Neural progenitor cell (in vitro differentiated cells): ENCODE data around the gene FBXL14. TPM values are rescaled to one million over a fixed set of nuclear protein-coding genes. Genes with fewer than 3 reads are reported as not detected.

ENCODE experiments used
- DNase-seq: peaks from one replicate; pipeline ENCODE4 v3.0.0-alpha.2; 2016; ENCODE audit warnings: low spot score
- H2AFZ ChIP-seq: fragments of 200-600 bp; sonication (generic); replicated peaks from 2 replicates; pipeline ENCODE4 v1.6.1; 2016; ENCODE audit warnings: antibody characterized with exemption
- H3F3A ChIP-seq: fragments of 200-600 bp; sonication (generic); 2 replicates; pipeline ENCODE4 v1.6.1; 2016; ENCODE audit warnings: antibody characterized with exemption, low read depth
- H3K27ac ChIP-seq: fragments of 200-600 bp; sonication (generic); 2 replicates; pipeline ENCODE4 v1.5.1; 2016; ENCODE audit warnings: mild to moderate bottlenecking
- H3K27me3 ChIP-seq: fragments of 200-600 bp; sonication (generic); 2 replicates; pipeline ENCODE4 v1.6.1; 2016; ENCODE audit warnings: mild to moderate bottlenecking, moderate library complexity
- H3K36me3 ChIP-seq: fragments of 200-600 bp; sonication (generic); 2 replicates; pipeline ENCODE4 v1.5.1; 2016
- H3K4me1 ChIP-seq: fragments of 200-600 bp; sonication (generic); 2 replicates; pipeline ENCODE4 v1.6.1; 2016; ENCODE audit warnings: mixed run types
- H3K4me2 ChIP-seq: fragments of 200-600 bp; sonication (generic); 2 replicates; pipeline ENCODE4 v1.6.1; 2016
- H3K4me3 ChIP-seq: fragments of 200-600 bp; sonication (generic); 2 replicates; pipeline ENCODE4 v1.5.1; 2016
- H3K79me2 ChIP-seq: fragments of 200-600 bp; sonication (generic); 2 replicates; pipeline ENCODE4 v1.6.1; 2016; ENCODE audit warnings: low read depth
- H3K9ac ChIP-seq: fragments of 200-600 bp; sonication (generic); 2 replicates; pipeline ENCODE4 v1.6.1; 2016
- H3K9me3 ChIP-seq: fragments of 200-600 bp; sonication (generic); 2 replicates; pipeline ENCODE4 v1.5.1; 2016; ENCODE audit warnings: low read depth
- H4K20me1 ChIP-seq: fragments of 200-600 bp; sonication (generic); 2 replicates; pipeline ENCODE4 v1.6.1; 2016; ENCODE audit warnings: low read depth
- H3K27ac Mint-ChIP-seq: 3 replicates; pipeline ENCODE4 v1.8.0; 2021; ENCODE audit warnings: mixed read lengths
- H3K27me3 Mint-ChIP-seq: 2 replicates; pipeline ENCODE4 v1.8.0; 2022; ENCODE audit warnings: low read depth, mild to moderate bottlenecking, inconsistent platforms, moderate library complexity, mixed read lengths; ENCODE audit not compliant: insufficient read depth
- H3K36me3 Mint-ChIP-seq: 3 replicates; pipeline ENCODE4 v1.8.0; 2021; ENCODE audit warnings: mixed read lengths
- H3K4me1 Mint-ChIP-seq: 3 replicates; pipeline ENCODE4 v1.8.0; 2021; ENCODE audit warnings: mixed read lengths
- H3K4me3 Mint-ChIP-seq: 3 replicates; pipeline ENCODE4 v1.8.0; 2021; ENCODE audit warnings: mild to moderate bottlenecking, moderate library complexity, mixed read lengths
- H3K9me3 Mint-ChIP-seq: 3 replicates; pipeline ENCODE4 v1.8.0; 2020; ENCODE audit warnings: mixed read lengths
- CTCF ChIP-seq: fragments of 200-600 bp; sonication (generic); IDR thresholded peaks from 2 replicates; pipeline ENCODE4 v1.5.1; 2017; ENCODE audit warnings: antibody characterized with exemption, mild to moderate bottlenecking
- EZH2 ChIP-seq: fragments of 200-600 bp; sonication (generic); IDR thresholded peaks from 2 replicates; pipeline ENCODE4 v1.6.1; 2017; ENCODE audit warnings: antibody characterized with exemption, mild to moderate bottlenecking, moderate library complexity
- EZH2phosphoT487 ChIP-seq: fragments of 200-600 bp; sonication (generic); IDR thresholded peaks from 2 replicates; pipeline ENCODE4 v1.6.1; 2017; ENCODE audit warnings: antibody characterized with exemption
- total RNA-seq: library from RNA; depleted of rRNA; stranded (reverse); fragments of >200 nt; gene quantifications from 2 replicates; pipeline ENCODE4 v1.2.3, GENCODE V29; 2015; ENCODE audit warnings: low replicate concordance

FBXL14 gene
- total RNA-seq, 1 donor from 2014 or later, result 27.3 TPM

- TF ChIP-seq CTCF, result no peak
- no peak for TF ChIP-seq EZH2phosphoT487
- no peak for TF ChIP-seq EZH2
- Mint-ChIP-seq H3K36me3 (peaks cover 15% of the 10 kb centered on the region), H3K27ac (peak overlapping the region; percentile 20), H3K4me3 (peak overlapping the region; percentile 30), H3K4me1 (peaks cover 59% of the 10 kb centered on the region), H3K27me3 (peaks cover 10% of the 10 kb centered on the region), H3K9me3 (no peaks in the 10 kb centered on the region)
- no peak for DNase-seq
- Histone ChIP-seq H3K4me3 (no peak overlapping the region), H3K4me1 (peaks cover 56% of the 10 kb centered on the region), H3K27me3 (no peaks in the 10 kb centered on the region), H3K4me2 (no peak overlapping the region), H3K9ac (no peak overlapping the region), H3K79me2 (peaks cover 81% of the 10 kb centered on the region), H4K20me1 (no peaks in the 10 kb centered on the region), H3K9me3 (no peaks in the 10 kb centered on the region), H3K36me3 (no peaks in the 10 kb centered on the region), H3F3A (peaks cover 27% of the 10 kb centered on the region), H3K27ac (no peak overlapping the region), H2AFZ (no peak overlapping the region)
Measured at GRCh38 chr12:1573960-1574864, 20.2 kb downstream of the FBXL14 start.

GRCh38 chr12:1572731-1573130, 21.6 kb downstream of the FBXL14 start:
- Histone ChIP-seq H3K27me3 (no peaks in the 10 kb centered on the region), H3K9ac (no peak overlapping the region), H3K4me2 (no peak overlapping the region), H4K20me1 (peaks cover 1% of the 10 kb centered on the region), H3F3A (peaks cover 13% of the 10 kb centered on the region), H3K9me3 (no peaks in the 10 kb centered on the region), H3K36me3 (no peaks in the 10 kb centered on the region), H3K27ac (no peak overlapping the region), H2AFZ (no peak overlapping the region), H3K4me3 (no peak overlapping the region), H3K4me1 (peaks cover 45% of the 10 kb centered on the region), H3K79me2 (peaks cover 85% of the 10 kb centered on the region)
- no peak overlapping the region for H3K4me3 Mint-ChIP-seq
- H3K27ac Mint-ChIP-seq, result no peak overlapping the region
- peaks cover 8% of the 10 kb centered on the region for H3K27me3 Mint-ChIP-seq
- no peak for TF ChIP-seq CTCF
- no peak for TF ChIP-seq EZH2phosphoT487
- no peak for TF ChIP-seq EZH2
- peaks cover 15% of the 10 kb centered on the region for H3K36me3 Mint-ChIP-seq
- no peak for DNase-seq
- peaks cover 45% of the 10 kb centered on the region for H3K4me1 Mint-ChIP-seq
- H3K9me3 Mint-ChIP-seq, result no peaks in the 10 kb centered on the region

- H3K4me1 ChIP-seq, result peaks cover 43% of the 10 kb centered on the region
Measured at GRCh38 chr12:1567852-1568251, 26.5 kb downstream of the FBXL14 start.

More at GRCh38 chr12:1567852-1568251, 26.5 kb downstream of the FBXL14 start:
- no peaks in the 10 kb centered on the region for H3K36me3 ChIP-seq
- no peak overlapping the region for H3K4me3 ChIP-seq
- H3K27ac ChIP-seq, result no peak overlapping the region
- H3K4me2 ChIP-seq, result no peak overlapping the region
- H3K79me2 ChIP-seq, result peaks cover 79% of the 10 kb centered on the region
- H3K36me3 Mint-ChIP-seq, result peaks cover 15% of the 10 kb centered on the region
- no peak overlapping the region for H3K9ac ChIP-seq
- peaks cover 32% of the 10 kb centered on the region for H3K4me1 Mint-ChIP-seq
- H3K27ac Mint-ChIP-seq, result no peak overlapping the region
- H4K20me1 ChIP-seq, result peaks cover 45% of the 10 kb centered on the region
- no peaks in the 10 kb centered on the region for H3K9me3 Mint-ChIP-seq
- H3K4me3 Mint-ChIP-seq, result no peak overlapping the region
- peaks cover 8% of the 10 kb centered on the region for H3K27me3 Mint-ChIP-seq
- peaks cover 14% of the 10 kb centered on the region for H3F3A ChIP-seq
- H3K9me3 ChIP-seq, result no peaks in the 10 kb centered on the region
- no peaks in the 10 kb centered on the region for H3K27me3 ChIP-seq
- TF ChIP-seq EZH2phosphoT487 (no peak), CTCF (no peak), EZH2 (no peak)
- no peak for DNase-seq
- H2AFZ ChIP-seq, result no peak overlapping the region
